ENCODE results near the gene PLK2. TPM values are rescaled to one million over a fixed set of nuclear protein-coding genes. Genes with fewer than 3 reads are reported as not detected.

Gene PLK2
- total and polyA plus RNA-seq, 2 of the 4 experiments (the other 2 are of a cell fraction) = 129 to 337 TPM

DNA sequence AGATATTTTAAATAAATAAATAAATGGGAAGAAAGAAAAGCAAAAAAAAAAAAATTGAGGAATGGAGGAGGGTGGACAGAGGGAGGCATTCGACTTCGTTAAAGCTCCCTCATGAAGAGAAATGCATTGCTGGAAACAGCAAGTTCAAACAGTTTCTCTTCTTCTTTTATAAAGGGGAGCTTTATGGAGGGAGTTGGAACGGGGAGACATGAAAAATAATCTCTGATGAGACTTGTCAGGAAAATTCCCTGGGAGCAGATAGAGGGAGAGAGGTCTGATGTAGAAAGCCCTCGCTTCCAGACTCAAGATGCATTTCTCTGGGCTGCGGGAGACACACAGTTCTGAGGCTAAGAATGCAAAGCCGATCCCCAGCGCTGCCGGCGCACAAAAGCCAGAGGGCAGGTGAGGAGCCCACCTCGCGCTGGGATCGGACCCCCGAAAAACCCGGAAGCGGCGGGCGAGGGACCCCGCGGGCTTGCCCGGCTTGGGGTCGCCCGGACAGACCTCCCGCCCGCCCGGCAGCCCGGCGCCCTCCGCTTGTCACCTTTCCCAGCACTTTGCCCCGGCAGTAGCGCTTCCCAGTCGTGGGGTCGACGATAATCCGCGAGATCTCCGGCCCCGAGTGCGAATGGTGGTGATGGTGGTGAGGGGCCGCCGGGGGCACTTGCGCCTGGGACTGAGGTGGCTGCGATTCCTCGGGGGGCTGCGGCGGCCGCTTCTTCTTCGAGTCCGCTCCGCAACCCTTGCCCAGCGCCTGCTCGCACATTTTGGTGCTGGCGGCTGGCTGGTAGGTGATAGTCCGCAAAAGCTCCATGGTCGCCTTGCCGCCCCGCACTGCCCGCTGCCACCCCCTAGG, 512 bp downstream of the PLK2 start:
- in situ Hi-C loops (cut with MboI; ENCODE audit: low sequenced_read_pairs) = loop anchor here (5.0 to 25.0 kb wide), 5 partner anchors 677 to 1547 kb away; partner anchors contain the start of gene SETD9
- 0% methylated on average over 25 of the region's 57 CpGs; no CpG with 5 or more reads in 1 of the 2 experiments for WGBS, 2 experiments (ENCODE audit: extremely low coverage in 2 of 2, insufficient read length in 1 of 2)
- Histone ChIP-seq H3K79me1 (ENCODE audit: low read depth in 1 of 2, low read length in 2 of 2) (peaks cover 22 to 41% of the 10 kb centered on the region in 2 experiments), H4K5ac (ENCODE audit: low read depth, low read length) (peak overlapping the region; percentile 0; the same call in 1 of the 2 replicates), H3K23ac (ENCODE audit: low read depth, low read length) (peak overlapping the region; percentile 72; the same call in 1 of the 2 replicates), H3K36me3 (ENCODE audit: control insufficient read depth, insufficient read depth, low read length) (peaks cover 42% of the 10 kb centered on the region), H3K27me3 (ENCODE audit: control insufficient read depth, insufficient read depth, low read length) (no peaks in the 10 kb centered on the region), H3K56ac (ENCODE audit: extremely low read depth, insufficient read depth, low read length) (peak overlapping the region; percentile 84; the same call in 1 of the 2 replicates), H3K14ac (replicated peaks; ENCODE audit: low read depth, low read length) (peak overlapping the region; percentile 81), H4K91ac (ENCODE audit: insufficient read depth, low read depth, low read length) (no peak overlapping the region), H2AK5ac (ENCODE audit: low read depth, low read length) (no peak overlapping the region), H3K9me3 (ENCODE audit: control insufficient read depth, insufficient read depth, low read length) (no peaks in the 10 kb centered on the region), H3K4ac (ENCODE audit: low read depth, low read length) (peak overlapping the region; percentile 60), H3K27ac (ENCODE audit: insufficient read depth, low read length) (peak overlapping the region; percentile 81), H3K9ac (ENCODE audit: low read depth, low read length) (peak overlapping the region; percentile 87), H3K4me2 (ENCODE audit: low read depth, low read length) (peak overlapping the region; percentile 97; the same call in 1 of the 2 replicates), H4K20me1 (ENCODE audit: insufficient read depth, low read length) (peaks cover 54% of the 10 kb centered on the region), H3K9me1 (ENCODE audit: insufficient read depth, low read length) (peaks cover 5% of the 10 kb centered on the region; the same call in 1 of the 2 replicates), H2BK15ac (ENCODE audit: low read depth, low read length) (no peak overlapping the region), H2AFZ (replicated peaks; ENCODE audit: low read length, poor library complexity) (peak overlapping the region; percentile 94), H2BK5ac (ENCODE audit: low read depth, low read length, poor library complexity, severe bottlenecking) (peak overlapping the region; percentile 55), H4K8ac (ENCODE audit: low read depth in 2 of 2, low read length in 2 of 2) (peak overlapping the region in 1 of 2 experiments; percentile 25; a peak in 1 of 4 replicates), H3K18ac (ENCODE audit: low read depth, low read length) (peak overlapping the region; percentile 65), H2BK20ac (ENCODE audit: low read depth, low read length) (no peak overlapping the region), H2BK120ac (ENCODE audit: low read depth, low read length) (no peak overlapping the region), H3K4me3 (ENCODE audit: insufficient read depth, low read depth, low read length) (peak overlapping the region; percentile 85), H3K4me1 (ENCODE audit: control insufficient read depth, insufficient read depth, low read length) (peaks cover 2% of the 10 kb centered on the region), H2AK9ac (replicated peaks; ENCODE audit: low read depth, low read length, poor library complexity) (peak overlapping the region; percentile 89)
- ChIA-PET POLR2A (ENCODE audit: unreplicated experiment) (interaction anchor here (0.6 to 2.8 kb wide), 11 partner anchors 272 to 1161 kb away, joined by 3 to 12 read pairs (median 4); no protein-coding TSS in a partner anchor), CTCF (interaction anchor here (0.6 to 4.1 kb wide), 7 partner anchors 571 to 1161 kb away, joined by 5 to 27 read pairs (median 12); no protein-coding TSS in a partner anchor)
- no TSS peak for BruUV-seq (replicated peaks)
- DNase-seq (peak; percentile 38), ATAC-seq (ENCODE audit: low read depth) (peak; percentile 2)
- intact Hi-C loops (cut with micrococcal nuclease) = loop anchor here (1.0 to 10.0 kb wide), 15 partner anchors 137 to 1557 kb away; partner anchors contain the start of gene MIER3
- dilution Hi-C loops (cut with HindIII; ENCODE audit: low sequenced_read_pairs, unreplicated experiment) = no loop called here
- TF ChIP-seq SMC3 (IDR thresholded peaks at IDR 0.05; ENCODE audit: low read depth, low read length) (no peak), CEBPB (IDR thresholded peaks at IDR 0.05; ENCODE audit: low read depth, low read length) (no peak), RAD21 (IDR thresholded peaks at IDR 0.05; ENCODE audit: low read length) (no peak), FOS (IDR thresholded peaks at IDR 0.05; ENCODE audit: low read depth, low read length) (no peak), RFX5 (IDR thresholded peaks at IDR 0.05; ENCODE audit: low read depth, low read length) (no peak), CHD1 (IDR thresholded peaks at IDR 0.05; ENCODE audit: low read depth, low read length) (no peak), MAFK (IDR thresholded peaks at IDR 0.05; ENCODE audit: low read depth, low read length) (no peak), MXI1 (IDR thresholded peaks at IDR 0.05; ENCODE audit: borderline replicate concordance, low read depth, low read length) (no peak), POLR2A (IDR thresholded peaks at IDR 0.05; ENCODE audit: low read depth, low read length) (no peak), RCOR1 (IDR thresholded peaks at IDR 0.05; ENCODE audit: insufficient replicate concordance, low read length) (no peak)
- TF ChIP-seq, protein P1, sequence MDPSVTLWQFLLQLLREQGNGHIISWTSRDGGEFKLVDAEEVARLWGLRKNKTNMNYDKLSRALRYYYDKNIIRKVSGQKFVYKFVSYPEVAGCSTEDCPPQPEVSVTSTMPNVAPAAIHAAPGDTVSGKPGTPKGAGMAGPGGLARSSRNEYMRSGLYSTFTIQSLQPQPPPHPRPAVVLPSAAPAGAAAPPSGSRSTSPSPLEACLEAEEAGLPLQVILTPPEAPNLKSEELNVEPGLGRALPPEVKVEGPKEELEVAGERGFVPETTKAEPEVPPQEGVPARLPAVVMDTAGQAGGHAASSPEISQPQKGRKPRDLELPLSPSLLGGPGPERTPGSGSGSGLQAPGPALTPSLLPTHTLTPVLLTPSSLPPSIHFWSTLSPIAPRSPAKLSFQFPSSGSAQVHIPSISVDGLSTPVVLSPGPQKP (IDR thresholded peaks at IDR 0.05; ENCODE audit: borderline replicate concordance, low read depth, low read length) = no peak
- TF ChIP-seq, protein P2, sequence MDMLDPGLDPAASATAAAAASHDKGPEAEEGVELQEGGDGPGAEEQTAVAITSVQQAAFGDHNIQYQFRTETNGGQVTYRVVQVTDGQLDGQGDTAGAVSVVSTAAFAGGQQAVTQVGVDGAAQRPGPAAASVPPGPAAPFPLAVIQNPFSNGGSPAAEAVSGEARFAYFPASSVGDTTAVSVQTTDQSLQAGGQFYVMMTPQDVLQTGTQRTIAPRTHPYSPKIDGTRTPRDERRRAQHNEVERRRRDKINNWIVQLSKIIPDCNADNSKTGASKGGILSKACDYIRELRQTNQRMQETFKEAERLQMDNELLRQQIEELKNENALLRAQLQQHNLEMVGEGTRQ (IDR thresholded peaks at IDR 0.05; ENCODE audit: low read depth, low read length) = no peak
- TF ChIP-seq, protein P3, sequence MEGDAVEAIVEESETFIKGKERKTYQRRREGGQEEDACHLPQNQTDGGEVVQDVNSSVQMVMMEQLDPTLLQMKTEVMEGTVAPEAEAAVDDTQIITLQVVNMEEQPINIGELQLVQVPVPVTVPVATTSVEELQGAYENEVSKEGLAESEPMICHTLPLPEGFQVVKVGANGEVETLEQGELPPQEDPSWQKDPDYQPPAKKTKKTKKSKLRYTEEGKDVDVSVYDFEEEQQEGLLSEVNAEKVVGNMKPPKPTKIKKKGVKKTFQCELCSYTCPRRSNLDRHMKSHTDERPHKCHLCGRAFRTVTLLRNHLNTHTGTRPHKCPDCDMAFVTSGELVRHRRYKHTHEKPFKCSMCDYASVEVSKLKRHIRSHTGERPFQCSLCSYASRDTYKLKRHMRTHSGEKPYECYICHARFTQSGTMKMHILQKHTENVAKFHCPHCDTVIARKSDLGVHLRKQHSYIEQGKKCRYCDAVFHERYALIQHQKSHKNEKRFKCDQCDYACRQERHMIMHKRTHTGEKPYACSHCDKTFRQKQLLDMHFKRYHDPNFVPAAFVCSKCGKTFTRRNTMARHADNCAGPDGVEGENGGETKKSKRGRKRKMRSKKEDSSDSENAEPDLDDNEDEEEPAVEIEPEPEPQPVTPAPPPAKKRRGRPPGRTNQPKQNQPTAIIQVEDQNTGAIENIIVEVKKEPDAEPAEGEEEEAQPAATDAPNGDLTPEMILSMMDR (conservative IDR thresholded peaks at IDR 0.05; ENCODE audit: low read depth, low read length) = no peak

All from IMR-90 (cell line).